PC-3 (cell line): Measurements from ENCODE around the gene PHF19. TPM values are rescaled to one million over a fixed set of nuclear protein-coding genes. Genes with fewer than 3 reads are reported as not detected.

Experiments
- ATAC-seq: fragments of 200-7000 bp; cut with Tn5 transposase; 2 replicates; pipeline ENCODE4 v1.9.1; 2020; ENCODE audit warnings: mild to moderate bottlenecking, moderate library complexity
- BruUV-seq: library from RNA; stranded (reverse); fragments of 400-500 nt; replicated peaks from 2 replicates; lab custom pipeline; 2021; lab: Mats Ljungman, UMichigan
- CTCF ChIA-PET: fragments of 300-600 bp; sonication (Branson Sonifier 250); formaldehyde crosslinking; loops from one replicate; lab custom pipeline; 2022; ENCODE audit warnings: antibody characterized with exemption; lab: Charles Lee
- POLR2A ChIA-PET: fragments of 300-600 bp; sonication (Branson Sonifier 250); formaldehyde crosslinking; loops from one replicate; lab custom pipeline; 2022; ENCODE audit warnings: antibody characterized with exemption; ENCODE audit not compliant: unreplicated experiment; lab: Charles Lee
- DNase-seq: peaks from one replicate; pipeline ENCODE4 v3.0.0-alpha.2; 2015
- H2AFZ ChIP-seq: fragments of 300-600 bp; sonication (generic); 2 replicates; pipeline ENCODE4 v1.6.0; 2016; ENCODE audit warnings: antibody characterized with exemption, low read length
- H3F3A ChIP-seq: fragments of 300-600 bp; sonication (generic); one replicate; pipeline ENCODE4 v1.6.0; 2017; ENCODE audit warnings: antibody characterized with exemption, low read length, control low read depth, mild to moderate bottlenecking; ENCODE audit not compliant: unreplicated experiment
- H3K27ac ChIP-seq: fragments of 300-600 bp; sonication (generic); 2 replicates; pipeline ENCODE4 v1.5.1; 2016; ENCODE audit warnings: mild to moderate bottlenecking, low read length
- H3K27me3 ChIP-seq: fragments of 300-600 bp; sonication (generic); 2 replicates; pipeline ENCODE4 v1.6.1; 2016; ENCODE audit warnings: low read length, mixed read lengths
- H3K36me3 ChIP-seq: fragments of 300-600 bp; sonication (generic); 2 replicates; pipeline ENCODE4 v1.6.1; 2016; ENCODE audit warnings: low read depth, mixed run types, low read length, mixed read lengths
- H3K4me1 ChIP-seq: fragments of 300-600 bp; sonication (generic); 2 replicates; pipeline ENCODE4 v1.5.1; 2016; ENCODE audit warnings: low read length; ENCODE audit not compliant: insufficient read depth
- H3K4me2 ChIP-seq: fragments of 300-600 bp; sonication (generic); 2 replicates; pipeline ENCODE4 v1.6.0; 2016; ENCODE audit warnings: low read length
- H3K4me3 ChIP-seq: fragments of 300-600 bp; sonication (generic); 2 replicates; pipeline ENCODE4 v1.5.1; 2016; ENCODE audit warnings: mild to moderate bottlenecking, low read length, mixed read lengths
- H3K79me2 ChIP-seq: fragments of 300-600 bp; sonication (generic); 2 replicates; pipeline ENCODE4 v1.6.1; 2017; ENCODE audit warnings: low read length, mixed read lengths
- H3K9ac ChIP-seq: fragments of 300-600 bp; sonication (generic); 2 replicates; pipeline ENCODE4 v1.6.0; 2016; ENCODE audit warnings: mild to moderate bottlenecking, low read length
- H3K9me2 ChIP-seq: fragments of 300-600 bp; sonication (generic); replicated peaks from 2 replicates; pipeline ENCODE4 v1.6.1; 2016; ENCODE audit warnings: mixed run types, low read length, mixed read lengths
- H3K9me3 ChIP-seq: fragments of 300-600 bp; sonication (generic); 2 replicates; pipeline ENCODE4 v1.6.1; 2016; ENCODE audit warnings: low read length, mixed read lengths
- H4K20me1 ChIP-seq: fragments of 300-600 bp; sonication (generic); 2 replicates; pipeline ENCODE4 v1.6.1; 2016; ENCODE audit warnings: low read length, mixed read lengths
- CTCF ChIP-seq: fragments of 300-600 bp; sonication (generic); conservative IDR thresholded peaks from 2 replicates; pipeline ENCODE4 v1.5.1; 2017; ENCODE audit warnings: antibody characterized with exemption, low read depth, mild to moderate bottlenecking, low read length
- EZH2 ChIP-seq: fragments of 300-600 bp; sonication (generic); IDR thresholded peaks from one replicate; pipeline ENCODE4 v1.6.1; 2017; ENCODE audit warnings: antibody characterized with exemption, mild to moderate bottlenecking, low read length; ENCODE audit not compliant: unreplicated experiment
- EZH2phosphoT487 ChIP-seq: fragments of 300-600 bp; sonication (generic); IDR thresholded peaks from 2 replicates; pipeline ENCODE4 v1.6.1; 2018; ENCODE audit warnings: mild to moderate bottlenecking, antibody characterized with exemption, low read length, borderline replicate concordance
- intact Hi-C: fragments of 100-400 bp; cut with micrococcal nuclease; formaldehyde crosslinking; loops from 2 replicates; pipeline ENCODE4 v1.9.0; 2023
- total RNA-seq: library from RNA; depleted of rRNA; stranded (reverse); fragments of >200 nt; gene quantifications from 2 replicates; pipeline ENCODE4 v1.2.3, GENCODE V29; 2014

Gene PHF19
- total RNA-seq, 1 experiment from 2014 or later = 104 TPM

DNA sequence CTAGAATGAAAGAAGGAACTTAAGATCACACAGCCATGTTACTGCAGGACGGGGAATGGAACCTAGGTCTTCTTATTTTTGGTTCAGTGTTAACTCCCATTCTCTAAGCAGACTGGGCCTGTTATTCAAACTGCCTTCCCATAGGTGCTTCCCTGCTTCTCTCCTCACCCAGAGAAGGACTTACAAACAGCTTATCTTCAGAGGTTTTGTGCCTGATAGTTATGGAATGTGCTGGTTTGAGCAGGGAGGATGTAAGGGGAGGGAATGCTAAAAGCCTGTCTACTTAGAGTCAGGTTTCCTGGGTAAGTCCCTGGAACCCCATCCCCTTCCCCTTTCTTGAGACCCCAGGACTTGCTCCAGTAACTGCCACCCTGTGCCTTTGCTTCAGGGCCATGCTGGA is 30.1 kb downstream of the PHF19 start:
- H2AFZ ChIP-seq = no peak overlapping the region
- intact Hi-C loops = no loop called here
- CTCF ChIA-PET = no interaction called here
- TF ChIP-seq EZH2 (no peak), EZH2phosphoT487 (no peak), CTCF (no peak)
- no peak for DNase-seq
- H3K79me2 ChIP-seq = peaks cover 21% of the 10 kb centered on the region
- no peaks in the 10 kb centered on the region; the same call in 1 of the 2 replicates for H3K4me1 ChIP-seq
- H3K36me3 ChIP-seq = no peaks in the 10 kb centered on the region
- H3F3A ChIP-seq = no peaks in the 10 kb centered on the region
- H3K27ac ChIP-seq = no peak overlapping the region
- POLR2A ChIA-PET = no interaction called here
- BruUV-seq = no TSS peak
- no peaks in the 10 kb centered on the region for H3K9me3 ChIP-seq
- H4K20me1 ChIP-seq = no peaks in the 10 kb centered on the region
- no peak for ATAC-seq
- H3K4me2 ChIP-seq = no peak overlapping the region
- no peak overlapping the region for H3K4me3 ChIP-seq
- no peaks in the 10 kb centered on the region for H3K27me3 ChIP-seq
- H3K9me2 ChIP-seq = no peaks in the 10 kb centered on the region
- no peak overlapping the region for H3K9ac ChIP-seq

GRCh38 chr9:120846251-120846889 is 30.6 kb downstream of the PHF19 start:
- ATAC-seq (no peak), DNase-seq (no peak)
- no peaks in the 10 kb centered on the region for H4K20me1 ChIP-seq
- no peak overlapping the region for H2AFZ ChIP-seq
- H3K27me3 ChIP-seq = no peaks in the 10 kb centered on the region
- BruUV-seq = no TSS peak
- H3F3A ChIP-seq = no peaks in the 10 kb centered on the region
- CTCF ChIA-PET = no interaction called here
- no peaks in the 10 kb centered on the region for H3K36me3 ChIP-seq
- POLR2A ChIA-PET = no interaction called here
- no peak overlapping the region for H3K27ac ChIP-seq
- no peak overlapping the region for H3K4me3 ChIP-seq
- TF ChIP-seq EZH2phosphoT487 (no peak), EZH2 (no peak), CTCF (no peak)
- H3K79me2 ChIP-seq = peaks cover 27% of the 10 kb centered on the region
- no peaks in the 10 kb centered on the region for H3K9me3 ChIP-seq
- H3K9ac ChIP-seq = no peak overlapping the region
- H3K9me2 ChIP-seq = no peaks in the 10 kb centered on the region
- intact Hi-C loops = no loop called here
- H3K4me1 ChIP-seq = no peaks in the 10 kb centered on the region; the same call in none of the 2 replicates
- H3K4me2 ChIP-seq = no peak overlapping the region

- TF ChIP-seq EZH2 (no peak), CTCF (no peak), EZH2phosphoT487 (no peak)
- H4K20me1 ChIP-seq = no peaks in the 10 kb centered on the region
- BruUV-seq = no TSS peak
- no peak overlapping the region for H3K4me2 ChIP-seq
- H3K4me3 ChIP-seq = no peak overlapping the region
- ATAC-seq = no peak
- H3K9ac ChIP-seq = no peak overlapping the region
- H3K27me3 ChIP-seq = no peaks in the 10 kb centered on the region
- POLR2A ChIA-PET = no interaction called here
- H3K9me3 ChIP-seq = no peaks in the 10 kb centered on the region
- no peak for DNase-seq
- H3K36me3 ChIP-seq = no peaks in the 10 kb centered on the region
- no peaks in the 10 kb centered on the region for H3K9me2 ChIP-seq
- no peak overlapping the region for H3K27ac ChIP-seq
- no peaks in the 10 kb centered on the region; the same call in none of the 2 replicates for H3K4me1 ChIP-seq
- CTCF ChIA-PET = no interaction called here
- intact Hi-C loops = no loop called here
- H2AFZ ChIP-seq = no peak overlapping the region
- peaks cover 36% of the 10 kb centered on the region for H3K79me2 ChIP-seq
- H3F3A ChIP-seq = no peaks in the 10 kb centered on the region
Observed at GRCh38 chr9:120845255-120845654, 31.7 kb downstream of the PHF19 start.
